ENCODE measurements around the gene HHIP. TPM values are rescaled to one million over a fixed set of nuclear protein-coding genes. Genes with fewer than 3 reads are reported as not detected.

Gene HHIP
- total and polyA plus RNA-seq, 9 of the 15 experiments (the other 6 are each of a cell fraction or from before 2014, with no cell fraction given), result 0.09 TPM; not detected in 8

DNA sequence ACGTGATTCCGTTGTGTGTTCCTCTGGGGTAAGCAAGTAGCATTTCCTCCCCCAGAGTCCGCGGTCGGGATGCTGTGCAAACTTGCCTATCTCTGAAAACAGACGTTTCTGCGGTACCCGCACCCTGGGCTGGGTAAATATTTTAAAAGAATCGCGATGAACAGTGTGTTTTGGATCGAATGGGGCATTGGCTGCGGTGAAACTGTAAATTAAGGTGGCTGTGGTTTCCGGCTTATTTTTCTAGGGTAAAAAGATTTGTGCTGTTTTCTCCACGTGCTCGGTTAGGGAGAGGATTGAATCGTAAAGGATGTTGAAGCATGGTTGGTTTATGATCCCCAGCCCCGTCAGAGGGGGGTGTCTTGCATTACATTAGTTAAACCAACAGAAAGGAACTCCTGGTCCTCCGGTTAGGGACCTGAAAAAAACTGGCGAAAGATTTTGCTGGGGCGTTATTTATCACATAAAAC lies 1.2 kb downstream of the HHIP start (continued):
- TF ChIP-seq ETV6 (IDR thresholded peaks at IDR 0.05; ENCODE audit: borderline replicate concordance in 1 of 2, low read depth in 2 of 2, low read length in 1 of 2) (no peak), ETV6 (CRISPR knock-in tag; IDR thresholded peaks at IDR 0.05; ENCODE audit: borderline replicate concordance) (no peak), BRF1 (IDR thresholded peaks at IDR 0.05; ENCODE audit: borderline replicate concordance, extremely low read depth, insufficient read length) (no peak), ZNF212 (CRISPR knock-in tag; IDR thresholded peaks at IDR 0.05) (no peak), ETV5 (CRISPR knock-in tag; IDR thresholded peaks at IDR 0.05; ENCODE audit: low read depth) (no peak), FOXA3 (CRISPR knock-in tag; conservative IDR thresholded peaks at IDR 0.05 in 1 of 2, IDR thresholded peaks at IDR 0.05 in 1 of 2) (0 out of 4 replicates have a peak, but pooled peaks of 1 of the 2 experiments have one; percentile 33), HDAC3 (IDR thresholded peaks at IDR 0.05; ENCODE audit: borderline replicate concordance, partially characterized antibody) (no peak), ELF1 (tag; IDR thresholded peaks at IDR 0.05) (no peak), TAL1 (IDR thresholded peaks at IDR 0.05) (peak; percentile 68), MXI1 (IDR thresholded peaks at IDR 0.05; ENCODE audit: low read depth, low read length) (no peak), TEAD4 (IDR thresholded peaks at IDR 0.05; ENCODE audit: low read length) (peak; percentile 77), TEAD4 (CRISPR knock-in tag; IDR thresholded peaks at IDR 0.05; ENCODE audit: borderline replicate concordance) (no peak)
- TF ChIP-seq, protein P1, sequence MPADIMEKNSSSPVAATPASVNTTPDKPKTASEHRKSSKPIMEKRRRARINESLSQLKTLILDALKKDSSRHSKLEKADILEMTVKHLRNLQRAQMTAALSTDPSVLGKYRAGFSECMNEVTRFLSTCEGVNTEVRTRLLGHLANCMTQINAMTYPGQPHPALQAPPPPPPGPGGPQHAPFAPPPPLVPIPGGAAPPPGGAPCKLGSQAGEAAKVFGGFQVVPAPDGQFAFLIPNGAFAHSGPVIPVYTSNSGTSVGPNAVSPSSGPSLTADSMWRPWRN (IDR thresholded peaks at IDR 0.05; ENCODE audit: low read depth), result peak; percentile 77; the same call in 1 of the 2 replicates
